ENCODE measurements around the gene CACNG4.

DNA sequence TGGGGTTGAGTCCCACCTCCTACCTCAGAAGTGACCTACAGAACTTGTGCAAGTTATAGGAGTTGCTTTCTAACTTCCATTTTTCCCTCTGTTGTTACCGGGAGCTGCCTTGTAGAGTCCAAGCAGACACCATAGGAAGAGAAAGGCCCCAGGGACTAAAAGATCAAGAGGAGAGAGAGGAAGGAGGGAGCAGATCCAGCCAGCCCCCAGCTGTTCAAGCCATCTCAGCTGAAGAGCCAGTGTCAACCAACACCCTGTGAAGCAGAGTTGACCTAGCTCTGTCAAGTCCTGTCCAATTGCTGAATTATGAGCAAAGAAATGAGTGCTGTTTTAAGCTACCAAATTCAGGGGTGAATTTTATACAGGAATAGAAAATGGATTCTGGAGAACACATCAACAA, 34.9 kb upstream of the CACNG4 start:
- TF ChIP-seq POLR2A (IDR thresholded peaks at IDR 0.05): no peak
- TF ChIP-seq, protein P1, sequence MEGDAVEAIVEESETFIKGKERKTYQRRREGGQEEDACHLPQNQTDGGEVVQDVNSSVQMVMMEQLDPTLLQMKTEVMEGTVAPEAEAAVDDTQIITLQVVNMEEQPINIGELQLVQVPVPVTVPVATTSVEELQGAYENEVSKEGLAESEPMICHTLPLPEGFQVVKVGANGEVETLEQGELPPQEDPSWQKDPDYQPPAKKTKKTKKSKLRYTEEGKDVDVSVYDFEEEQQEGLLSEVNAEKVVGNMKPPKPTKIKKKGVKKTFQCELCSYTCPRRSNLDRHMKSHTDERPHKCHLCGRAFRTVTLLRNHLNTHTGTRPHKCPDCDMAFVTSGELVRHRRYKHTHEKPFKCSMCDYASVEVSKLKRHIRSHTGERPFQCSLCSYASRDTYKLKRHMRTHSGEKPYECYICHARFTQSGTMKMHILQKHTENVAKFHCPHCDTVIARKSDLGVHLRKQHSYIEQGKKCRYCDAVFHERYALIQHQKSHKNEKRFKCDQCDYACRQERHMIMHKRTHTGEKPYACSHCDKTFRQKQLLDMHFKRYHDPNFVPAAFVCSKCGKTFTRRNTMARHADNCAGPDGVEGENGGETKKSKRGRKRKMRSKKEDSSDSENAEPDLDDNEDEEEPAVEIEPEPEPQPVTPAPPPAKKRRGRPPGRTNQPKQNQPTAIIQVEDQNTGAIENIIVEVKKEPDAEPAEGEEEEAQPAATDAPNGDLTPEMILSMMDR (IDR thresholded peaks at IDR 0.05): no peak
